Upper lobe of right lung (tissue), 1 donor: ENCODE results near the gene LGR6. TPM values are rescaled to one million over a fixed set of nuclear protein-coding genes. Genes with fewer than 3 reads are reported as not detected.

Experiments
- ATAC-seq: fragments of 200-7000 bp; cut with Tn5 transposase; one replicate; pipeline ENCODE4 v1.9.1; 2020; ENCODE audit warnings: mild to moderate bottlenecking, moderate library complexity
- DNase-seq: peaks from one replicate; pipeline ENCODE4 v3.0.0-alpha.2; 2020
- H3K27ac ChIP-seq: fragments of 200-600 bp; one replicate; pipeline ENCODE4 v1.8.0; 2022
- H3K27me3 ChIP-seq: fragments of 200-600 bp; one replicate; pipeline ENCODE4 v1.8.0; 2022; ENCODE audit warnings: mild to moderate bottlenecking
- H3K36me3 ChIP-seq: fragments of 200-600 bp; one replicate; pipeline ENCODE4 v1.8.0; 2022
- H3K4me1 ChIP-seq: fragments of 200-600 bp; one replicate; pipeline ENCODE4 v1.8.0; 2022
- H3K4me3 ChIP-seq: fragments of 200-600 bp; one replicate; pipeline ENCODE4 v1.8.0; 2022; ENCODE audit warnings: mild to moderate bottlenecking
- H3K9me3 ChIP-seq: fragments of 200-600 bp; one replicate; pipeline ENCODE4 v1.8.0; 2022
- CTCF ChIP-seq: fragments of 200-600 bp; IDR thresholded peaks from one replicate; pipeline ENCODE4 v1.8.0; 2022; ENCODE audit warnings: antibody characterized with exemption
- intact Hi-C: fragments of 100-400 bp; cut with DNase I; formaldehyde crosslinking; loops from one replicate; pipeline ENCODE4 v1.11.0; 2022
- total RNA-seq: library from RNA; stranded (reverse); fragmentation: NEBNext Ultra II Directional; extraction: Animal tissue kit (Norgen Biotek cat#: 25700); gene quantifications from one replicate; pipeline ENCODE4 v1.2.1, GENCODE V29; 2021
- donor health status: DM: no; HTN: yes; CAD: no; lungs with severe emphysema.

The LGR6 gene
- total RNA-seq, 1 donor from 2014 or later, result 1.8 TPM

- Histone ChIP-seq H3K27me3 (no peaks in the 10 kb centered on the region), H3K9me3 (no peaks in the 10 kb centered on the region), H3K36me3 (no peaks in the 10 kb centered on the region), H3K27ac (no peak overlapping the region), H3K4me3 (no peak overlapping the region), H3K4me1 (peaks cover 8% of the 10 kb centered on the region)
- intact Hi-C loops, result no loop called here
- DNase-seq (no peak), ATAC-seq (no peak)
- TF ChIP-seq CTCF, result no peak
Measured at GRCh38 chr1:202276920-202277319, 83.3 kb downstream of the LGR6 start.

- no peak for TF ChIP-seq CTCF
- Histone ChIP-seq H3K4me3 (no peak overlapping the region), H3K9me3 (no peaks in the 10 kb centered on the region), H3K27ac (no peak overlapping the region), H3K27me3 (no peaks in the 10 kb centered on the region), H3K36me3 (no peaks in the 10 kb centered on the region), H3K4me1 (peaks cover 17% of the 10 kb centered on the region)
- intact Hi-C loops, result no loop called here
- DNase-seq (no peak), ATAC-seq (no peak)
Measured at GRCh38 chr1:202278751-202279150, 85.2 kb downstream of the LGR6 start.

GRCh38 chr1:202279806-202280205 is 86.2 kb downstream of the LGR6 start:
- no peak for DNase-seq
- no peak for ATAC-seq
- no peak overlapping the region for H3K4me3 ChIP-seq
- H3K27ac ChIP-seq, result no peak overlapping the region
- intact Hi-C loops, result loop anchor here (10.0 kb wide), 1 partner anchor 275 kb away; no protein-coding TSS in a partner anchor
- peaks cover 20% of the 10 kb centered on the region for H3K4me1 ChIP-seq
- no peaks in the 10 kb centered on the region for H3K36me3 ChIP-seq
- H3K9me3 ChIP-seq, result no peaks in the 10 kb centered on the region
- no peaks in the 10 kb centered on the region for H3K27me3 ChIP-seq
- TF ChIP-seq CTCF, result no peak

GRCh38 chr1:202280595-202280994 is 87.0 kb downstream of the LGR6 start:
- Histone ChIP-seq H3K36me3 (no peaks in the 10 kb centered on the region), H3K27me3 (no peaks in the 10 kb centered on the region), H3K27ac (peak overlapping the region; percentile 47), H3K9me3 (no peaks in the 10 kb centered on the region), H3K4me3 (no peak overlapping the region), H3K4me1 (peaks cover 20% of the 10 kb centered on the region)
- DNase-seq (no peak), ATAC-seq (no peak)
- no peak for TF ChIP-seq CTCF
- intact Hi-C loops, result loop anchor here (10.0 kb wide), 1 partner anchor 276 kb away; no protein-coding TSS in a partner anchor

GRCh38 chr1:202281316-202282024 is 87.9 kb downstream of the LGR6 start:
- Histone ChIP-seq H3K4me3 (no peak overlapping the region), H3K36me3 (no peaks in the 10 kb centered on the region), H3K27me3 (no peaks in the 10 kb centered on the region), H3K4me1 (peaks cover 26% of the 10 kb centered on the region), H3K9me3 (no peaks in the 10 kb centered on the region), H3K27ac (peak overlapping the region; percentile 68)
- intact Hi-C loops, result loop anchor here (10.0 kb wide), 1 partner anchor 277 kb away; no protein-coding TSS in a partner anchor
- DNase-seq (no peak), ATAC-seq (peak; percentile 12)
- TF ChIP-seq CTCF, result no peak
